ENCODE results near the gene GIPC1.

GIPC1 gene

DNA sequence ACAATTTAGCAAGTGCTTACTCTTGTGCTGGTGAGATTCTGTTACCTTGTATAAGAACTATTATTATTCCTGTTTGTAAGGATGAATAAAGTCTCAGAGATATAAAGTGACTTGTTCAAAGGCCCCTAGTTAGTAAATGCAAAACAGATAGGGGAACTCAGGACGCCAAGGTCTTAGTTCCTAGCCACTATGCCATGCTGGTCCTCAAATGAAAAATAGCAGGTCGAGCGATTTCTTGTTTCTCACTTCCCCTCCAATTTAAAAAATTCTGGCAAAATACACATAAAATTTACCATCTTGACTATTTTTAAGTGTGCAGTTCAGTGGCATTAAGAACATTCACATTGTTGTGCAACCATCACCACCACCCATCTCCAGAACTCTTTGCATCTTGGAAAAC is 34.6 kb upstream of the GIPC1 start:
- Histone ChIP-seq H3K4me3 (ENCODE audit: low read length in 2 of 2) (no peak overlapping the region), H3K9me3 (ENCODE audit: control insufficient read depth in 2 of 2, low read length in 2 of 2) (no peaks in the 10 kb centered on the region), H3K4me1 (ENCODE audit: control insufficient read depth, insufficient read depth, low read length) (peaks cover 3% of the 10 kb centered on the region), H3K36me3 (ENCODE audit: control insufficient read depth in 2 of 2, insufficient read depth in 2 of 2, low read length in 2 of 2) (peaks cover 0 to 3% of the 10 kb centered on the region in 2 donors), H3K27ac (ENCODE audit: low read length) (no peak overlapping the region), H3K9ac (ENCODE audit: low read length in 2 of 2) (peak overlapping the region in 1 of 2 donors; percentile 82), H3K27me3 (ENCODE audit: control insufficient read depth in 1 of 2, insufficient read depth in 2 of 2, low read length in 2 of 2) (no peaks in the 10 kb centered on the region)

DNA sequence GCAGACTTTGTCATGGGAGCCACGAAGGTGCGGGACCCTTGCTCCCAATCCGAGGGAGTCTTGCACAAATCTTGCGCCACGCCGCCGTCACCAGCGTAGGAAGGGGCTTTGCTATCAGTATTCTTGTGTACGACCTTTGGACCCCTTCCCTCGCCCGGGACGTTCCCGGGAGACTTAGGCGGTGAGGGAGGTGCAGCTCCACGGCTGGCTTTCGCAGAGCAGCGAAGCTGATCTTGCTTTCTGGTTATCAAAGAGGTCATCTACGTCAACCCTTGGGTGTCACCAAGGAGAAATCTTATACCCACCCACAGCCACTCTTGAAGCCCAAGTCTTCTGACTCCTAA is 34.0 kb upstream of the GIPC1 start:
- no peaks in the 10 kb centered on the region for H3K27me3 ChIP-seq (ENCODE audit: control insufficient read depth in 1 of 2, insufficient read depth in 2 of 2, low read length in 2 of 2)
- H3K4me1 ChIP-seq (ENCODE audit: control insufficient read depth, insufficient read depth, low read length): peaks cover 3% of the 10 kb centered on the region
- H3K4me3 ChIP-seq (ENCODE audit: low read length in 2 of 2): peak overlapping the region; percentile 96 to 97
- H3K36me3 ChIP-seq (ENCODE audit: control insufficient read depth in 2 of 2, insufficient read depth in 2 of 2, low read length in 2 of 2): peaks cover 0 to 3% of the 10 kb centered on the region in 2 donors
- H3K27ac ChIP-seq (ENCODE audit: low read length): peak overlapping the region; percentile 76
- H3K9me3 ChIP-seq (ENCODE audit: control insufficient read depth in 2 of 2, low read length in 2 of 2): no peaks in the 10 kb centered on the region
- peak overlapping the region; percentile 81 to 82 for H3K9ac ChIP-seq (ENCODE audit: low read length in 2 of 2)

- peaks cover 3% of the 10 kb centered on the region for H3K4me1 ChIP-seq (ENCODE audit: control insufficient read depth, insufficient read depth, low read length)
- H3K36me3 ChIP-seq (ENCODE audit: control insufficient read depth in 2 of 2, insufficient read depth in 2 of 2, low read length in 2 of 2): no peaks in the 10 kb centered on the region
These were observed 33.5 kb upstream of the GIPC1 start, which contains the start of gene TECR for GRCh38 chr19:14529254-14530004. Gene TECR, plus strand, starts transcription at chr19:14529594. Its CDS starts 103 bp downstream, at chr19:14529697.

GRCh38 chr19:14528419-14529253 is 32.7 kb upstream of the GIPC1 start:
- peak overlapping the region in 1 of 2 donors; percentile 29 for H3K9ac ChIP-seq (ENCODE audit: low read length in 2 of 2)
- H3K4me1 ChIP-seq (ENCODE audit: control insufficient read depth, insufficient read depth, low read length): peaks cover 3% of the 10 kb centered on the region
- H3K27ac ChIP-seq (ENCODE audit: low read length): peak overlapping the region; percentile 41
- no peaks in the 10 kb centered on the region for H3K36me3 ChIP-seq (ENCODE audit: control insufficient read depth in 2 of 2, insufficient read depth in 2 of 2, low read length in 2 of 2)
- H3K4me3 ChIP-seq (ENCODE audit: low read length in 2 of 2): peak overlapping the region; percentile 54 to 97
- H3K27me3 ChIP-seq (ENCODE audit: control insufficient read depth in 1 of 2, insufficient read depth in 2 of 2, low read length in 2 of 2): no peaks in the 10 kb centered on the region
- H3K9me3 ChIP-seq (ENCODE audit: control insufficient read depth in 2 of 2, low read length in 2 of 2): no peaks in the 10 kb centered on the region

More at GRCh38 chr19:14529254-14530004, 33.5 kb upstream of the GIPC1 start, which contains the start of gene TECR:
- peak within 1 kb of the TSS; percentile 96 to 97 for H3K4me3 ChIP-seq (ENCODE audit: low read length in 2 of 2)
- H3K27me3 ChIP-seq (ENCODE audit: control insufficient read depth in 1 of 2, insufficient read depth in 2 of 2, low read length in 2 of 2): no peaks in the 10 kb centered on the region
- peak within 1 kb of the TSS; percentile 81 to 82 for H3K9ac ChIP-seq (ENCODE audit: low read length in 2 of 2)
- no peaks in the 10 kb centered on the region for H3K9me3 ChIP-seq (ENCODE audit: control insufficient read depth in 2 of 2, low read length in 2 of 2)
- peak within 1 kb of the TSS; percentile 76 for H3K27ac ChIP-seq (ENCODE audit: low read length)

DNA sequence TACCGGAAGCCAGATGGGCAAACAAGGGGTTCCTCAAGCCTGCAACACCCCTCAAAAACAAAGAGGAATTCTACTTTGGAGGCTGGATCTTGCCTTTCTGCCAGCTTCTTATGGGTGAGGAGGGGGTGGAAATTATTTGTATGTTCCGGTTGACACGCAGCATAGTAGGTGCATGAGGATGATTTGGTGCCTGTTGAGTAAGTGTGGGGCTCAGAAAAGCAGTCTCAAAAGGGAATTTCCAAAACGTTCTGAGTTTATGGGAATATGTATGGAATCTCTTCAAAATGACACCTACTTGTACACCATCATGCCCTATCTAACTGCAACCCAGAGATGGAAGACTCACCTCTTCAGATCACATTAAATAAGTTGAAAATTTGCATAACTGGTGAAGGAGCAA is 30.5 kb upstream of the GIPC1 start:
- no peak overlapping the region for H3K27ac ChIP-seq (ENCODE audit: low read length)

DNA sequence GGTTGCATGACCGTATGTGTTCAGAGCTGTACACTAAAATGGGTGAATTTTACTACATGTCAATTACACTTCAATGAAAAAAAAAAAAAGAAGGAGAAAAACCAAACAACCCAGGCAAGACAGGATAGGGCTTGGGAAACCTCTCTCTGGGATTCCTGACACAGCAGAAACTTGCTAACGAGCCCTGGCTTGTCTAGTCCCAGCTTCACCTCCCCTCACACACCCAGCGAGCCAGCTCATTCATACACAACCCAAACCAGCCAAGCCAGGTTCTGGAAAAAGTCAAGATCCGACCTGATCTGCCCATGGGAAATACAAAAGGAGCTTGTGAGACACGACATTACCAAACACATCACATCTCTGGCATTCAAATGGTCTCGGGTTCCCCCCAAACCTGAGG is 29.8 kb upstream of the GIPC1 start:
- no peaks in the 10 kb centered on the region for H3K27me3 ChIP-seq (ENCODE audit: control insufficient read depth in 1 of 2, insufficient read depth in 2 of 2, low read length in 2 of 2)
- H3K4me3 ChIP-seq (ENCODE audit: low read length in 2 of 2): no peak overlapping the region
- H3K36me3 ChIP-seq (ENCODE audit: control insufficient read depth in 2 of 2, insufficient read depth in 2 of 2, low read length in 2 of 2): no peaks in the 10 kb centered on the region
- peaks cover 3% of the 10 kb centered on the region for H3K4me1 ChIP-seq (ENCODE audit: control insufficient read depth, insufficient read depth, low read length)
- no peaks in the 10 kb centered on the region for H3K9me3 ChIP-seq (ENCODE audit: control insufficient read depth in 2 of 2, low read length in 2 of 2)
- no peak overlapping the region for H3K27ac ChIP-seq (ENCODE audit: low read length)
- H3K9ac ChIP-seq (ENCODE audit: low read length in 2 of 2): no peak overlapping the region

More for the DNA sequence above, 30.5 kb upstream of the GIPC1 start:
- no peaks in the 10 kb centered on the region for H3K36me3 ChIP-seq (ENCODE audit: control insufficient read depth in 2 of 2, insufficient read depth in 2 of 2, low read length in 2 of 2)
- H3K4me1 ChIP-seq (ENCODE audit: control insufficient read depth, insufficient read depth, low read length): peaks cover 3% of the 10 kb centered on the region
- H3K27me3 ChIP-seq (ENCODE audit: control insufficient read depth in 1 of 2, insufficient read depth in 2 of 2, low read length in 2 of 2): no peaks in the 10 kb centered on the region
- H3K9me3 ChIP-seq (ENCODE audit: control insufficient read depth in 2 of 2, low read length in 2 of 2): no peaks in the 10 kb centered on the region
- no peak overlapping the region for H3K4me3 ChIP-seq (ENCODE audit: low read length in 2 of 2)
- H3K9ac ChIP-seq (ENCODE audit: low read length in 2 of 2): no peak overlapping the region

GRCh38 chr19:14520543-14520942 is 24.6 kb upstream of the GIPC1 start:
- no peak overlapping the region for H3K9ac ChIP-seq (ENCODE audit: low read length in 2 of 2)
- H3K27me3 ChIP-seq (ENCODE audit: control insufficient read depth in 1 of 2, insufficient read depth in 2 of 2, low read length in 2 of 2): no peaks in the 10 kb centered on the region
- H3K27ac ChIP-seq (ENCODE audit: low read length): no peak overlapping the region
- H3K4me3 ChIP-seq (ENCODE audit: low read length in 2 of 2): no peak overlapping the region
- peaks cover 8 to 9% of the 10 kb centered on the region in 2 donors for H3K36me3 ChIP-seq (ENCODE audit: control insufficient read depth in 2 of 2, insufficient read depth in 2 of 2, low read length in 2 of 2)
- H3K9me3 ChIP-seq (ENCODE audit: control insufficient read depth in 2 of 2, low read length in 2 of 2): no peaks in the 10 kb centered on the region
- peaks cover 23% of the 10 kb centered on the region for H3K4me1 ChIP-seq (ENCODE audit: control insufficient read depth, insufficient read depth, low read length)

DNA sequence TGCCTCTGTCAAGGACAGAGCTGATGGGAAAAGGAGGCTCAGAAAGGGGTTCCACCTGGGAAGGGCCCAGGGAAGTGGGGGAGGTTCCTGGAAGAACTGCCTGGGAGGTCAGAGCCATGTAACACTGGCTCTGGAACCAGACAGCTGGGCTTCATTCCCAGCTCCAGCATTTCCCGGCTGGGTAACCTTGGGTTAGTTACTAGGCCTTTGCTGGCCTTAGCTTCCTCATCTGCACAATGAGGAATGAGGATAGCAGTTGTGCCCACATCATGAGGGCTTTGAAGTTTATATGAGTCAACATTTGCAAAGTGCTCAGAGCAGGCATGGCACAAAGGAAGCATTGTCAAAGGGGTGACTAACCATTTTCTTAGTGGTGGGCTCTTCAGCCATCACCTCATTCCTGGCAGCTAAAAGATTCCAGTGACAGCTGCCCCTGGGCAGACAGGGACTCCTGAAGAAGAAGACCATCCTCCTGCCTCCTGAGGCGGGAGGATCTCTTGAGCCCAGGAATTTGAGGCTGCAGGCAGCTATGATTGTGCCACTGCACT is 24.0 kb upstream of the GIPC1 start:
- H3K4me1 ChIP-seq (ENCODE audit: control insufficient read depth, insufficient read depth, low read length): peaks cover 29% of the 10 kb centered on the region

DNA sequence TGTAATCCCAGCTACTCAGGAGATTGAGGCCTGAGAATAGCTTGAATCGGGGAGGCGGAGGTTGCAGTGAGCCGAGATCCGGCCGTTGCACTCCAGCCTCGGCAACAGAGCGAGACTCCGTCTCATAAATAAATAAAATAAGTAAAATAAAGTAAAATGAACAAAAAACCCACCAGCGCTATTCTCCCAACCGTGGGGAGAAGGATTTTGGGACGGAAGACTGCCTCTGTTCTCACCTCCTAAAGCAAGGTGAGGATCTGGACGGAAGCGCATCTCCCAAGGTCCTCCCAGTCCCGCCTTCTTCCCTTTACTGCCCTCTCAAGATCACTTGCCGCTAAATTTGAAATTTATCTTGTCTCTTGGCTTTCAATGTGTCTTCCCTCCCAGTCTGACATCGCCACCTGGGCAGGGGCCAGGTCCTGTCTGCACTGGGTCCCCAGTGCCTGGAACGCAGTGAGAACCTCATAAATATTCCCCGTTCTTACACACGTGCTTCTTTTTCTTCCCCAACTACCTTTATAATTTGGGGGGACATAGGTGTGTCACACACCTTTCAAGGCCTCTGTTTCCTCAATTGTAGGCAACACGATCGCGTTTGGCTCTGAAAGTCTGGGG is 23.4 kb upstream of the GIPC1 start:
- peak overlapping the region; percentile 78 to 83 for H3K4me3 ChIP-seq (ENCODE audit: low read length in 2 of 2)
- H3K4me1 ChIP-seq (ENCODE audit: control insufficient read depth, insufficient read depth, low read length): peaks cover 31% of the 10 kb centered on the region
- no peaks in the 10 kb centered on the region for H3K27me3 ChIP-seq (ENCODE audit: control insufficient read depth in 1 of 2, insufficient read depth in 2 of 2, low read length in 2 of 2)
- no peak overlapping the region for H3K9ac ChIP-seq (ENCODE audit: low read length in 2 of 2)
- H3K27ac ChIP-seq (ENCODE audit: low read length): peak overlapping the region; percentile 91
- H3K36me3 ChIP-seq (ENCODE audit: control insufficient read depth in 2 of 2, insufficient read depth in 2 of 2, low read length in 2 of 2): peaks cover 20 to 21% of the 10 kb centered on the region in 2 donors
- H3K9me3 ChIP-seq (ENCODE audit: control insufficient read depth in 2 of 2, low read length in 2 of 2): no peaks in the 10 kb centered on the region

More for the DNA sequence above, 24.0 kb upstream of the GIPC1 start:
- Histone ChIP-seq H3K27ac (ENCODE audit: low read length) (no peak overlapping the region), H3K9me3 (ENCODE audit: control insufficient read depth in 2 of 2, low read length in 2 of 2) (no peaks in the 10 kb centered on the region), H3K9ac (ENCODE audit: low read length in 2 of 2) (no peak overlapping the region), H3K4me3 (ENCODE audit: low read length in 2 of 2) (no peak overlapping the region), H3K27me3 (ENCODE audit: control insufficient read depth in 1 of 2, insufficient read depth in 2 of 2, low read length in 2 of 2) (no peaks in the 10 kb centered on the region), H3K36me3 (ENCODE audit: control insufficient read depth in 2 of 2, insufficient read depth in 2 of 2, low read length in 2 of 2) (peaks cover 14 to 15% of the 10 kb centered on the region in 2 donors)

GRCh38 chr19:14517840-14518505 is 22.0 kb upstream of the GIPC1 start, which contains the start of gene DNAJB1:
Gene DNAJB1, minus strand, starts transcription at chr19:14518397. Its CDS starts 48 bp downstream, at chr19:14518349.
- peak within 1 kb of the TSS; percentile 97 to 99 for H3K9ac ChIP-seq (ENCODE audit: low read length in 2 of 2)
- no peaks in the 10 kb centered on the region for H3K9me3 ChIP-seq (ENCODE audit: control insufficient read depth in 2 of 2, low read length in 2 of 2)
- H3K36me3 ChIP-seq (ENCODE audit: control insufficient read depth in 2 of 2, insufficient read depth in 2 of 2, low read length in 2 of 2): peaks cover 20 to 25% of the 10 kb centered on the region in 2 donors
- peak within 1 kb of the TSS; percentile 95 for H3K27ac ChIP-seq (ENCODE audit: low read length)
- H3K27me3 ChIP-seq (ENCODE audit: control insufficient read depth in 1 of 2, insufficient read depth in 2 of 2, low read length in 2 of 2): no peaks in the 10 kb centered on the region
- H3K4me1 ChIP-seq (ENCODE audit: control insufficient read depth, insufficient read depth, low read length): peaks cover 34% of the 10 kb centered on the region
- H3K4me3 ChIP-seq (ENCODE audit: low read length in 2 of 2): peak within 1 kb of the TSS; percentile 92
